Measurements from ENCODE around the gene SPTSSA.
"Not testable (repeated sequence)": the region's sequence is repeated elsewhere in the genome, so short reads cannot be mapped to it uniquely, and the experiment has no call there.

Gene SPTSSA

GRCh38 chr14:34426313-34427295 lies 35.4 kb downstream of the SPTSSA start:
- no peak for DNase-seq

GRCh38 chr14:34425095-34425851 lies 36.8 kb downstream of the SPTSSA start:
- no peak for DNase-seq

- no peak for DNase-seq
Observed at GRCh38 chr14:34424488-34424887, 37.6 kb downstream of the SPTSSA start.

GRCh38 chr14:34423445-34423844 lies 38.6 kb downstream of the SPTSSA start:
- DNase-seq = no peak

GRCh38 chr14:34420547-34421150 lies 41.4 kb downstream of the SPTSSA start:
- no peak for DNase-seq

- no peak for DNase-seq
Observed at GRCh38 chr14:34409721-34410120, 52.3 kb downstream of the SPTSSA start.

- DNase-seq = no peak
Observed at GRCh38 chr14:34407951-34408350, 54.1 kb downstream of the SPTSSA start.

GRCh38 chr14:34404416-34404815 lies 57.6 kb downstream of the SPTSSA start:
- no peak for DNase-seq

- no peak for DNase-seq
Observed at GRCh38 chr14:34403646-34404045, 58.4 kb downstream of the SPTSSA start.

GRCh38 chr14:34398024-34398423 lies 64.0 kb downstream of the SPTSSA start:
- no peak for DNase-seq

GRCh38 chr14:34387974-34388516 lies 74.0 kb downstream of the SPTSSA start:
- DNase-seq = no peak

GRCh38 chr14:34386865-34387485 lies 75.1 kb downstream of the SPTSSA start:
- DNase-seq = no peak

GRCh38 chr14:34385881-34386280 lies 76.2 kb downstream of the SPTSSA start:
- not testable (repeated sequence) for DNase-seq

GRCh38 chr14:34383839-34384238 lies 78.2 kb downstream of the SPTSSA start:
- no peak for DNase-seq

Data from activated effector memory CD4-positive, alpha-beta T cell treated with Interleukin-2 at 50 U/mL for 16 hours (primary cell).